GM18505 (cell line): ENCODE data around the gene PGA4.

Experiments
- ATAC-seq: cut with Tn5 transposase; IDR thresholded peaks from one replicate; pipeline ENCODE4 v1.9.1; 2021; ENCODE audit not compliant: unreplicated experiment
- POLR2A ChIP-seq: IDR thresholded peaks from 4 replicates; pipeline ENCODE4 v1.6.1; 2011; ENCODE audit warnings: borderline replicate concordance; ENCODE audit not compliant: insufficient read depth, insufficient read length; ENCODE audit errors: extremely low read depth

Gene PGA4

DNA sequence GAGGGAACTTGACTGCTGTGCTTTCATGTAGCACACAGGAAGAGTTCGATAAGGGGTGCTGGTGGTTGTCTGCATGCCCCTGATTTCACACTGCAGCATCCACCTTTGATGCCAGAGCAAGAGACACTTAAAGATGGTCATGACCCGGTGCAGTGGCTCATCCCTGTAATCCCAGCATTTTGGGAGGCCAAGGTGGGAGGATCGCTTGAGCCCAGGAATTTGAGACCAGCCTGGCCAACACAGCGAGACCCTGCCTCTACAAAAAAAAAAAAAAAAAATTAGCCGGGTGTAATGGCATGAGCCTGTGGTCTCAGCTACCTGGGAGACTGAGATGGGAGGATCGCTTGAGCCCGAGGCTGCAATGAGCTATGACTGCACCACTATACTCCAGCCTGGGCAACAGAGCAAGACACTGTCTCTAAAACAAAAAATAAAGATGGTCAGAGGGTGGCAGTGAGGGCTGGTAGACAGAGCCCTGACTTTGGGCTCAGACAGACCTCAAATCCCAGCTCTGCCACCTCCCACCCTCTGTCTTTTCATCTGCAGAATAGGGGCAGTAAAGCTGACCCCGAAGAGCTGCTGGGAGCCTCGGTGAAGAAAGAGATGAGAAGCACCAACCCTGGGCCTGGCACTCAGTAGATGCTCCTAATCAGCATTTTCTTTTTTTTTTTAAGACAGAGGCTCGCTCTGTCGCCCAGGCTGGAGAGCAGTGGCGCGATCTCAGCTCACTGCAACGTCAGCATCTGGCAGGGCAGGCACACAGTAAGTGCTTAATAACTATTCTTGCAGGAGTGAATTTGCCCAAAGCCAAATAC lies 55.2 kb downstream of the PGA4 start:
- no peak for TF ChIP-seq POLR2A
- no peak for ATAC-seq

DNA sequence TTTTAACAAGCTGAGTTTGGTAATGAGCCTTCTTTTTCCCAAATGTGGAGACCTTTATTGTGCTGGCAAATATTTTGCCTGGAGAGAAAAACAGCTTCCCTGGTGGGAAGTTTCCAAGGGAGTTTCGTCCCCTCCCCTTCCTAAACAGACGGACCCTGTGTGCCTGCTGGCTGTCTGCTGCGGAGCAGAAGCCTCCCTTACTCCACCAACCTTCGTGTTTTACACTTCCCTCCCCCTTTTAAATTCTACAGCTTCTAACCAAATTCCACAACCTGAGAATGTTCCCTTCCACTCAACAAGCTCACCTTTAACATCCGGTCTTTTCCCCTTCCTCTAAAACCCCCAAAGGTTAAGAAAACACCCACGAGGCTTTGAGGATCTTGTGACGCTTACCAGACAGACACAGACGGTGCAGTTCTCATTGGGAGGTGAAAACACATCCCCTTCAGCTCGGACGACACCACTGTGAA lies 55.9 kb downstream of the PGA4 start:
- ATAC-seq = no peak
- no peak for TF ChIP-seq POLR2A

DNA sequence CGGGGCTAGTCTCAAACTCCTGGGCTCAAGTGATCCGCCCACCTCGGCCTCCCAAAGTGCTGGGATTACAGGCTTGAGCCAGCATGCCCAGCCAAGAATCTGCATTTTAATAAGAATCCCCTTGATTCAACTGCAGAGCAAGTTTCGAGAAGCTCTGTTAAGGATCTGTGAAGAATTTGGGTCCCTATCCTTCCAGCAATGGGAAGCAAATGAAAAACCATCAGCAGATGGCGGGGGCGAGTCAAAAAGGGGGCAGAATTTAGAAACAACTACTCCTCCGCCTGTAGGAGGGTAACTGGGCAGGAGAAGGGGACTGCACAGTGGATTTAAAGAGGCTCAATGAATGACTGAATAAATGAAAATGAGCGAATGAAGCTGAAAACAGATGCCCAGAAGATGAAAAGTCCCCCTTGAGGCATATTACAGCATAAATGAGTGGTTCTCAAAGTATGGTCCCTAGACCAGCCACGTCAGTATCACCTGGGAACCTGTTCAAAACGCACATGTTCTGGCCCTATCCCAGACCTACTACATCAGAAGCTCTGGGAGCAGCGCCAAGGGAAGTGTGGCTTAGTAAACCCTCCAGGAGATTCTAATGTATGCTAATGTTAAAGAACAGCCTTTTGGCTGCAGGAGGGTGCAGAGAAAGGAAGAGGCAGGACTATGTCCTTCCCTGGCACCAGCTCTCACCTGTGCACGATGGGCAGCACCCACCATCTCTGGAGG lies 58.0 kb downstream of the PGA4 start:
- ATAC-seq = no peak
- no peak for TF ChIP-seq POLR2A

DNA sequence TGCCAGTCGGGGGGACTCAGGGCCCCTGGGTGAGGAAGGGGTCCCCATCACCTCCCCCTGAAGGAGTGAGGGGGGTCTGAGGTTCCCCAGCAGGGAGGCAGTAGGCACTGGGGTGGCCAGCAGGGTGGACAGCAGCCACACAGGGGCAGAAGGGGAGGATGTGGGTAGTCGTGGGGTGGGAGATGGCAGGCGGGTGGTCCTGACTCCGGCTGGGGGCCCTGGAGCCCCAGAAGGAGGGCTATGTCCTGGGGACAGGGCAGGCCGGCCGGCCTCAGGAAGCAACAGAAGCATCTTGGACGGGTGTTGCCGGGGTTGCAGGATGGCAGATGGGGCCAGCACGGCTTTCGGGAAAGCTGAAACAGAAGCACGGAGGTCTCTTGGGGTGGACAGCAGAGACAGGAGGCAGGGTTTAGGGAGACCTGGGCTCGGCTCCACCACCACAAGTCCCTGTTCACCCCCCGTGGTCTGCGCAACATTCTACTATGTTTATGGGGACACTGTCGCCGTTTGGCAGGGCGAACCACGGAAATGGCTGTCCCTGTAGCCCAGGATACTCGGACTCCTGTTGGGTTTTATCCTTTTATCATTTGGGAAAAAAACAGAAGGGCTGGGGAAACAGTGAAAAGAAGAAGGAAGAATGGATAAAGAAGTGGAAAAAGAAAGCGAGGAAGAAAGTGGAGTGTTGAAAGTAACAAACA lies 58.9 kb downstream of the PGA4 start:
- no peak for ATAC-seq

More for the DNA sequence above, 58.9 kb downstream of the PGA4 start:
- TF ChIP-seq POLR2A = no peak
